BE2C (cell line): ENCODE data around the gene MFSD2B.
"Not testable (repeated sequence)": the region's sequence is repeated elsewhere in the genome, so short reads cannot be mapped to it uniquely, and the experiment has no call there.

Experiments used
- DNase-seq: peaks from one replicate; pipeline ENCODE4 v3.0.0-alpha.2; 2020
- H3K27me3 ChIP-seq: fragments of 250-450 bp; sonication (Bioruptor Pico); 2 replicates; pipeline ENCODE4 v1.5.1; 2020; ENCODE audit warnings: mild to moderate bottlenecking
- H3K36me3 ChIP-seq: fragments of 250-450 bp; sonication (Bioruptor Pico); 2 replicates; pipeline ENCODE4 v1.5.1; 2020; ENCODE audit warnings: mild to moderate bottlenecking
- H3K4me1 ChIP-seq: fragments of 250-450 bp; sonication (Bioruptor Pico); 2 replicates; pipeline ENCODE4 v1.5.1; 2020
- H3K4me3 ChIP-seq: 2 replicates; pipeline ENCODE4 v1.5.1; 2011; ENCODE audit warnings: low read depth, low read length
- H3K9me3 ChIP-seq: fragments of 250-450 bp; sonication (Bioruptor Pico); 2 replicates; pipeline ENCODE4 v1.5.1; 2020
- CTCF ChIP-seq: IDR thresholded peaks from 2 replicates; pipeline ENCODE4 v1.5.1; 2012; ENCODE audit warnings: mild to moderate bottlenecking, low read depth, low read length

Gene MFSD2B

GRCh38 chr2:24022975-24023575 lies 13.2 kb downstream of the MFSD2B start:
- Histone ChIP-seq H3K4me1 (no peaks in the 10 kb centered on the region), H3K36me3 (peaks cover 25% of the 10 kb centered on the region), H3K4me3 (no peak overlapping the region), H3K9me3 (no peaks in the 10 kb centered on the region), H3K27me3 (no peaks in the 10 kb centered on the region)
- TF ChIP-seq CTCF, result no peak
- no peak for DNase-seq

DNA sequence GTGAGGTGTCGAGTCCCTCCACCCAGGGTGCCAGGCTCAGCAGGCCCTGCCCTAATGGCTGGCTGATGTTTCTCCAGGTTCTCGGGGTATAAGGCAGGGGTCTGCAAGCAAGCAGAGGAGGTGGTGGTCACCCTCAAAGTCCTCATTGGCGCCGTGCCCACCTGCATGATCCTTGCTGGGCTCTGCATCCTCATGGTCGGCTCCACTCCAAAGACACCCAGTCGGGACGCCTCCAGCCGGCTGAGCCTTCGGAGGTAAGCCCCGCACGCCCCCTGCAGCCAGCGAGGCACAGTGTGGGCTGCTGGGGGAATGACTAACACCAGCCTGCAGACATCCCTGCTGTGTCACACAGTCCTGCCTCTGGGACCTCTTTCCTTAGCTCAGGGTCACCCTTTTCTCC lies 14.1 kb downstream of the MFSD2B start:
- Histone ChIP-seq H3K4me3 (no peak overlapping the region), H3K36me3 (peaks cover 28% of the 10 kb centered on the region), H3K9me3 (no peaks in the 10 kb centered on the region), H3K4me1 (no peaks in the 10 kb centered on the region), H3K27me3 (no peaks in the 10 kb centered on the region)
- DNase-seq, result peak; percentile 31
- TF ChIP-seq CTCF, result no peak

DNA sequence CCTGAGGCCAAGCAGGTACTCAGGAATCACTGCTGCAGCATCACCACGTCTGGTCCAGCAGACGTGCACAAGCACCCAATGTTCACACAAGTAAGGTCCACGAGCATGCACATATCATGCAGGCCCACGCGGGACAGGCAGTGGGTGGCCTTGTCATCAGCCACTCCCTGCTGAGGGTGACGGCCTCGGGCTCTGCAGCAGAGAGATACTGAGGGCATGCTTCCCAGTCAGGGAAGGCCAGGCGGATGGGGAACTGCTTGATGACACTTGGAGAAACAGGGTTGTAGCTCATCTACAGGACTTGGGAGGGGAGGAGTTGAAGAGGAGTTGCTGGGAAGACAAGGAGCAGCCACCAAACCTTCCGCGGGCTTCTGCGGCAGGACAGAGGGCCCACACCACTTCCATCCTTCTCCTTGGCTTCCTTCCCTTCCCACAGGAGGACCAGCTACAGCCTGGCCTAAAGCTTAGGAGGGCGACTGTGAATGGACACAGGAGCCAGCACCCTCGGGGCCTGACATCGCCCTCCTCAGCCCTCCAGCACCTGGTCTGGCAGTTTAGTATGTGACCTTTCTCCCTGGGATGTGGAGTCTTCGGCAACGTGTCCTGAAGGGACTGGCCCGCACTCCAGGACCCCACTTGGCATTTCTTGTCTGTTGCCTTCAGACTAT lies 15.2 kb downstream of the MFSD2B start:
- H3K27me3 ChIP-seq, result no peaks in the 10 kb centered on the region
- H3K9me3 ChIP-seq, result no peaks in the 10 kb centered on the region
- no peaks in the 10 kb centered on the region for H3K4me1 ChIP-seq
- H3K36me3 ChIP-seq, result peaks cover 39% of the 10 kb centered on the region
- DNase-seq, result no peak
- TF ChIP-seq CTCF, result no peak
- no peak overlapping the region for H3K4me3 ChIP-seq

- Histone ChIP-seq H3K9me3 (no peaks in the 10 kb centered on the region), H3K4me1 (no peaks in the 10 kb centered on the region), H3K36me3 (peaks cover 47% of the 10 kb centered on the region), H3K4me3 (no peak overlapping the region), H3K27me3 (no peaks in the 10 kb centered on the region)
- no peak for TF ChIP-seq CTCF
- DNase-seq, result no peak
These were observed 16.3 kb downstream of the MFSD2B start for GRCh38 chr2:24026233-24026632.

GRCh38 chr2:24038786-24039499 lies 29.1 kb downstream of the MFSD2B start:
- Histone ChIP-seq H3K27me3 (no peaks in the 10 kb centered on the region), H3K4me1 (no peaks in the 10 kb centered on the region), H3K36me3 (peaks cover 32% of the 10 kb centered on the region), H3K9me3 (no peaks in the 10 kb centered on the region), H3K4me3 (no peak overlapping the region)
- no peak for TF ChIP-seq CTCF
- DNase-seq, result no peak

GRCh38 chr2:24040511-24040910 lies 30.6 kb downstream of the MFSD2B start:
- DNase-seq, result no peak
- H3K27me3 ChIP-seq, result no peaks in the 10 kb centered on the region
- H3K36me3 ChIP-seq, result peaks cover 32% of the 10 kb centered on the region
- H3K4me1 ChIP-seq, result no peaks in the 10 kb centered on the region
- no peak overlapping the region for H3K4me3 ChIP-seq
- no peak for TF ChIP-seq CTCF
- H3K9me3 ChIP-seq, result no peaks in the 10 kb centered on the region

DNA sequence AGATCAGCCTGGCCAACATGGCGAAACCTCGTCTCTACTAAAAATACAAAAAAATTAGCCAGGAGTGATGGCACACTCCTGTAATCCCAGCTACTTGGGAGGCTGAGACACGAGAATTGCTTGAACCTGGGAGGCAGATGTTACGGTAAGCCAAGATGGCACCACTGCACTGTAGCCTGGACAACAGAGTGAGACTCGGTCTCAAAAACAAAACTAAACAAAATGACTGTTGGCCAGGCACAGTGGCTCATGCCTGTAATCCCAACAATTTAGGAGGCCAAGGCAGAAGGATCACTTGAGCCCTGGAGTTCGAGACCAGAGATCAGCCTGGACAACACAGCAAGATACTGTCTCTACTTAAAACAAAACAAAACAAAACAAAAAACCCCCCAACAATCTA lies 33.2 kb downstream of the MFSD2B start:
- not testable (repeated sequence) for H3K4me3 ChIP-seq, H3K4me1 ChIP-seq, H3K9me3 ChIP-seq, DNase-seq, H3K27me3 ChIP-seq
- peaks cover 13% of the 10 kb centered on the region for H3K36me3 ChIP-seq
